Astrocyte (in vitro differentiated cells and primary cell): ENCODE data around the gene PDE11A.

Experiments
- CTCF ChIP-seq: IDR thresholded peaks from 2 replicates; pipeline ENCODE4 v1.5.1; 2011; ENCODE audit warnings: low read depth, mild to moderate bottlenecking, inconsistent platforms, low read length, moderate library complexity; ENCODE audit not compliant: insufficient read depth
- EZH2 ChIP-seq: IDR thresholded peaks from 2 replicates; pipeline ENCODE4 v1.6.1; 2012; ENCODE audit warnings: mild to moderate bottlenecking, low read length, inconsistent platforms; ENCODE audit not compliant: insufficient read depth

- TF ChIP-seq CTCF (no peak), EZH2 (no peak)
Observed at GRCh38 chr2:177852389-177852788, 220.2 kb downstream of the PDE11A start.
